ENCODE results near the gene TTC23L.

GRCh38 chr5:34866989-34867471 is 28.1 kb downstream of the TTC23L start:
- TF ChIP-seq FOXJ3 (CRISPR knock-in tag; IDR thresholded peaks at IDR 0.05; ENCODE audit: borderline replicate concordance) (no peak), CTCF (IDR thresholded peaks at IDR 0.05) (no peak)
